Aorta (tissue), 5 donors: ENCODE results near the gene TSPAN4. TPM values are rescaled to one million over a fixed set of nuclear protein-coding genes. Genes with fewer than 3 reads are reported as not detected.
A peak's percentile ranks its signal among the peaks of the same experiment; 100 is the strongest.

Source experiments
- ATAC-seq: fragments of 200-7000 bp; cut with Tn5 transposase; one replicate; pipeline ENCODE4 v1.9.1; 2022; ENCODE audit warnings: moderate library complexity; ENCODE audit not compliant: low FRiP score
- DNase-seq, 2 donors: peaks; one replicate each; pipeline ENCODE4 v3.0.0-alpha.2; 2020
- H3K27ac ChIP-seq, 2 donors: one replicate each; pipeline ENCODE4 v1.5.1; 2013; ENCODE audit warnings: low read length in 2 of 2, mild to moderate bottlenecking in 2 of 2, moderate library complexity in 2 of 2, control low read depth in 1 of 2, inconsistent platforms in 1 of 2, low read depth in 1 of 2
- H3K27me3 ChIP-seq, 2 donors: one replicate each; pipeline ENCODE4 v1.6.1; 2013; ENCODE audit warnings: control low read depth in 1 of 2, low read length in 1 of 2, mild to moderate bottlenecking in 1 of 2, moderate library complexity in 1 of 2; ENCODE audit not compliant: insufficient read depth in 2 of 2, control insufficient read depth in 1 of 2
- H3K36me3 ChIP-seq, 2 donors: one replicate each; pipeline ENCODE4 v1.6.1; 2013; ENCODE audit warnings: control low read depth in 1 of 2, low read length in 1 of 2, mild to moderate bottlenecking in 1 of 2; ENCODE audit not compliant: insufficient read depth in 2 of 2, control insufficient read depth in 1 of 2
- H3K4me1 ChIP-seq, 2 donors: one replicate each; pipeline ENCODE4 v1.6.1; 2013; ENCODE audit warnings: low read length in 2 of 2, control low read depth in 1 of 2, mild to moderate bottlenecking in 1 of 2, moderate library complexity in 1 of 2; ENCODE audit not compliant: insufficient read depth in 2 of 2, control insufficient read depth in 1 of 2
- H3K4me3 ChIP-seq, 2 donors: one replicate each; pipeline ENCODE4 v1.5.1; 2013; ENCODE audit warnings: low read length in 2 of 2, control low read depth in 1 of 2, mild to moderate bottlenecking in 1 of 2
- H3K9me3 ChIP-seq: one replicate; pipeline ENCODE4 v1.6.1; 2013; ENCODE audit warnings: mild to moderate bottlenecking, low read length; ENCODE audit not compliant: control insufficient read depth
- WGBS, 2 donors: extraction: QIAGEN DNeasy Blood & Tissue Kit; methylation state at CpG; one replicate each; pipeline ENCODE4 v1.1.7; 2013; 5-methylcytosine and 5-hydroxymethylcytosine counted together
- intact Hi-C, 2 donors: fragments of 100-400 bp; cut with DNase I; formaldehyde crosslinking; loops; one replicate each; pipeline versions ENCODE4 v1.14.2 to v1.15.0; 2022
- polyA plus RNA-seq, 2 donors: library from polyadenylated mRNA; stranded (reverse); fragments of 200-250 nt; gene quantifications; one replicate each; pipeline ENCODE4 v1.2.3, GENCODE V29; 2013
- total RNA-seq, 2 donors: library from RNA; stranded (reverse); fragmentation: NEBNext Ultra II Directional; extraction: Animal tissue kit (Norgen Biotek cat#: 25700); gene quantifications; one replicate each; pipeline ENCODE4 v1.2.1, GENCODE V29; 2021
- donor health status: healthy with polysubstance abuse.
- donor health status: Bipolar disorder and iron deficiency.
- donor health status: DM: no; HTN: no; CAD: no.
- donor health status: DM: no; HTN: no; CAD: no.
- donor health status: DM: yes; HTN: yes; CAD: no.

The TSPAN4 gene
- total and polyA plus RNA-seq, 4 donors = 28.4 to 95.1 (median 61.0) TPM

DNA sequence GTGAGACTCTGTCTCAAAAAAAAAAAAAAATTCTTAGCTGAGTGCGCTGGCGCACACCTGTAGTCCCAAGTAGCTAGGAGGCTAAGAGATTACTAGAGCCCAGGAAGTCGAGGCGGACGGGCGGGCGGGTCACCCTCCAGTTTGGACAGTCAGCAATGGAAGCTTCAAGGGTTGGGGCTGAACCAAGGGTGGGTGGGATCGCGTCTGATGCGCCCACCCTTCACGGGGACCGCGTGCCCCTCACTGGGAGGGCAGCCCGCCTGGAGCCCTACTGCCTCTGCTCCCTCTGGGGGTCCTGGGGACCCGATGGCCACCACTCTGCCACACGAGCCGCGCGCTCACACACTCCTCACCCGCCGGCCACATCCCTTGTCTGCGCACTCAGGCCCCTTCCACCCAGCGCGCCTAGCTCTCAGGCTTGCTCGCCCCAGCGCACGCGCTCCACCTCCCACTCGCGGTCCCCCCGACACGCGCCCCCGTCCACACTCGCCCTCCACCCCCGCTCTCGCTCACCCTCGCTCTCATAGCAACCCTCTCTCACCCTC lies 67.5 kb downstream of the TSPAN4 start:
- DNase-seq = no peak

DNA sequence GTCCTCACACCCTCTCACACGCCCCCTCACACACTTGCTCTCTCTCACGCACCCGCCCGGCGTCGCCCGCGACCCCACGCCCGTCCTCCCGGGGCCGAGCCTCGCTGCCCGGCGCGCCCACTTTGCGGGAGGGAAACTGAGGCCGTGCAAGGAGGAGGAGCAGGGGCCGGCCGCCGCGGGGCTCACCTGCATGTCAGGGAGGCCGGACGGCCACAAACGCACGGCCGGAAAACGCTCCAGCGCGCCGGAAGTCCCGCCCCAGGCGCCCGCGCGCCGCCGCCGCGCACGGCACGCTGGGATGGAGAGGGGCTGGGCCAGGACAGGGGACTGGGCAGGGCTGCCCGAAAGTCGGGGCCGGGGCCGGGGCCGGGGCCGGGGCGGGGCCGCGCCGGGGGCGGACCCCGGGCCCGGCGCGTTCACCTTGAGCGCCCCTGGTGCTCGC lies 68.0 kb downstream of the TSPAN4 start, which contains the start of gene CHID1:
Gene CHID1 (minus strand): TSS at position 222 of the 442 bp plus-strand sequence. CDS start 5,994 bp downstream, outside the sequence.
- H3K4me3 ChIP-seq = peak within 1 kb of the TSS; percentile 77 to 82
- peak within 1 kb of the TSS in 1 of 2 donors; percentile 16 for H3K27ac ChIP-seq
- DNase-seq (peak; percentile 91 to 96), ATAC-seq (peak; percentile 91)
- no peaks in the 10 kb centered on the region for H3K36me3 ChIP-seq
- H3K27me3 ChIP-seq = no peaks in the 10 kb centered on the region
- no peaks in the 10 kb centered on the region for H3K9me3 ChIP-seq
- intact Hi-C loops = loop anchor here in 1 of 2 donors (5.0 kb wide), 1 partner anchor 63 kb away; no protein-coding TSS in a partner anchor
- H3K4me1 ChIP-seq = peaks cover 0 to 1% of the 10 kb centered on the region in 2 donors
- WGBS, 2 donors = 1% methylated on average over 21 to 59 of the region's 59 CpGs

More for the DNA sequence above, 67.5 kb downstream of the TSPAN4 start:
- H3K4me3 ChIP-seq = peak overlapping the region; percentile 49 to 82
- peaks cover 0 to 1% of the 10 kb centered on the region in 2 donors for H3K4me1 ChIP-seq
- H3K36me3 ChIP-seq = no peaks in the 10 kb centered on the region
- peak; percentile 1 for ATAC-seq
- whole genome bisulfite sequencing, 2 donors = 0 to 2% methylated on average over 38 of the region's 38 CpGs
- H3K9me3 ChIP-seq = no peaks in the 10 kb centered on the region
- no peak overlapping the region for H3K27ac ChIP-seq
- intact Hi-C loops = loop anchor here in 1 of 2 donors (5.0 kb wide), 1 partner anchor 63 kb away; no protein-coding TSS in a partner anchor
- H3K27me3 ChIP-seq = no peaks in the 10 kb centered on the region

DNA sequence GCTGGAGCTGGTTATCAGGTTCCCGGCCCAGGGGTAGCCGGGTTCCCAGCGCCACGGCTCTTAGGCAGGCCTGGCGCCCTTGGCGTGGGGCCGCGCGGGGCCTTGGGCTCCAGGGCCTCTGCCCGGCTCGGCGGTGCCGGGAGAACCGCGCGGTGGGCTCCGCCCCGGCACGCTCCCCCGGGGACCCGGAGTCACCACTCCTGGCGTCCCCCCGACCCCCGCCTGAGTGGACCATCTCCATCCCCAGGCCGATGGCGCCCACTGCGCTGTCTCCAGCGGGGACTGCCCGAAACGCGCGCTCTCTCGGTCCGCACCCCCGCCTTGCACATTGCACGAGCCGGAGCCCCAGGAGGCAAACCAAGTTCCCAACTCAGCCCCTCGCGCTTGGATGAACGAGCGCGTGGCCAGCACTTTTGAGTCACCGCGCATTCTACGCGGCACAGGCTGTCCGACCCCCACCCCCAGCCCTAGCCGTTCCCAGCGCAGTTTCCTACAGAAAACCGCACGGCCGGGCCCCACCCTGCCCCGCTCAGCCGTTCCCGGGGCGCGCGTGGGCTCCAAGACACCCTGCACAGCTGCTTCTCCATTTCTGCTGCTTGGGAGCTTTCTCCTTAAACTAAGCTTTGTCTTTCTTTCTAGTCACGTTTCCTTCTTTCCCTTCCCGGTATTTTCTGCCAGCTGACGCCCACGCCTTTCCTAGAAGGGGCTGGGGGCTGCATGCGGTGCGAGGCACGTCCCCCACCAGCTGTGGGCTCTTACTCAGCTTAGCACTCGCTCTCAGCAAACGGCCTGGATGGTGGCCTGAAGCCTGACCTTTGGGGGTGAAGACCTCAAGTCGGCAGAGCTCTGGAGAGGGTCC lies 68.6 kb downstream of the TSPAN4 start:
- Histone ChIP-seq H3K9me3 (no peaks in the 10 kb centered on the region), H3K4me1 (peaks cover 0 to 1% of the 10 kb centered on the region in 2 donors), H3K27me3 (no peaks in the 10 kb centered on the region), H3K4me3 (peak overlapping the region; percentile 77 to 82), H3K27ac (peak overlapping the region in 1 of 2 donors; percentile 16), H3K36me3 (no peaks in the 10 kb centered on the region)
- DNase-seq (peak; percentile 77 to 87), ATAC-seq (peak; percentile 24)
- WGBS, 2 donors = 2 to 3% methylated on average over 60 to 68 of the region's 68 CpGs
- intact Hi-C loops = loop anchor here in 1 of 2 donors (5.0 kb wide), 1 partner anchor 64 kb away; no protein-coding TSS in a partner anchor

DNA sequence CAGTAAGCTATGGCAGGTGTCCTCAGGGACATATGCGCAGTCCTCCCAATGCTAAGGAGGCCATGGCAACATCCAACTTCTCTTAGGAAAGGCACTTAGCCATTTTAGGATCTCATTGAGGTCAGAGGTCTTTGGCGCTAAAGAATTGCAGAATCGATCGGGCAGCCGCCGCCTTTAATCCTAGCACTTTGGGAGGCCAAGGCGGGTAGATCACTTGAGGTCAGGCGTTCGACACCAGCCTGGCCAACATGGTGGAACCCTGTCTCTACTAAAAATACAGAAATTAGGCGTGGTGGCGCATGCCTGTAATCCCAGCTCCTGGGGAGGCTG lies 69.2 kb downstream of the TSPAN4 start:
- H3K4me1 ChIP-seq = peaks cover 0 to 1% of the 10 kb centered on the region in 2 donors
- no peak overlapping the region for H3K4me3 ChIP-seq
- WGBS, 2 donors = 97% methylated on average over 11 of the region's 11 CpGs
- DNase-seq (no peak), ATAC-seq (no peak)
- H3K36me3 ChIP-seq = no peaks in the 10 kb centered on the region
- H3K27me3 ChIP-seq = no peaks in the 10 kb centered on the region
- H3K27ac ChIP-seq = no peak overlapping the region
- intact Hi-C loops = loop anchor here in 1 of 2 donors (5.0 kb wide), 1 partner anchor 65 kb away; no protein-coding TSS in a partner anchor
- H3K9me3 ChIP-seq = no peaks in the 10 kb centered on the region

DNA sequence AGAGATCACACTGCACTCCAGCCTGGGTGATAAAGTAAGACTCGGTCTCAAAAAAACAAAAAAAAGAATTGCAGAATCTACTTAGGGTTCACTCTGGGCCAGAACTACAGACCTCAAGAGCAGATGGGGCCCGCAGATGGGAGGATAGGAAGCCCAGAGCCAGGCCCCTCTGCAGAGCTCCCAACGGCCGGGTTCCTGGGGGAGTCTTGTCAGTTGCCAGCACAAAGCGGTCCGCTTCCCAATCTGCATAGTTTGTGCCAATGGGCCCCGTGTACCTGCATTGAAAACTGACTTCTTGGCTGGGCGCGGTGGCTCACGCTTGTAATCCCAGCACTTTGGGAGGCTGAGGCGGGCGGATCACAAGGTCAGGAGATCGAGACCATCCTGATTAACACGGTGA lies 69.6 kb downstream of the TSPAN4 start:
- no peak for DNase-seq
- intact Hi-C loops = loop anchor here in 1 of 2 donors (5.0 kb wide), 1 partner anchor 65 kb away; no protein-coding TSS in a partner anchor
- Histone ChIP-seq H3K36me3 (no peaks in the 10 kb centered on the region), H3K27me3 (no peaks in the 10 kb centered on the region), H3K9me3 (no peaks in the 10 kb centered on the region), H3K4me1 (peaks cover 0 to 1% of the 10 kb centered on the region in 2 donors), H3K4me3 (no peak overlapping the region), H3K27ac (no peak overlapping the region)
- no peak for ATAC-seq
- 93 to 96% methylated on average over 12 to 14 of the region's 14 CpGs for WGBS, 2 donors

DNA sequence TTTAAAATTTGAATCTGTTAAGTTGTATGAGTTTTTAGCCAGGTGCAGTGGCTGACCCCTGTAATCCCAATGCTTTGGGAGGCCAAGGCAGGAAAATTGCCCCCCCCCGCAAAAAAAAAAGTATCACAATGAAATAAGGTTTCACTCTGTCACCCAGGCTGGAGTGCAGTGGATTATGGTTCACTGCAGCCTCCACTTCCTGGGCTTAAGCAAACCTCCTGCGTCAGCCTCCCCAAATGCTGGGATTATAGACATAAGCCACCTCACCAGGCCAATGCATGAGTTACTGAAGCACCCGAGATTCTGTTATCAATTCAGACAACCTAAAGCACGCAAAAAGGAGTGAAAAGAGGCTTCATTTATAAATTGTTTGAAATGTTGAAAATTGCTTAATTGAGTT lies 70.4 kb downstream of the TSPAN4 start:
- no peaks in the 10 kb centered on the region for H3K36me3 ChIP-seq
- no peaks in the 10 kb centered on the region for H3K9me3 ChIP-seq
- H3K27ac ChIP-seq = no peak overlapping the region
- H3K27me3 ChIP-seq = no peaks in the 10 kb centered on the region
- no peak overlapping the region for H3K4me3 ChIP-seq
- WGBS, 2 donors = 92 to 93% methylated on average over 4 of the region's 4 CpGs
- peaks cover 0 to 1% of the 10 kb centered on the region in 2 donors for H3K4me1 ChIP-seq
- DNase-seq = no peak
- intact Hi-C loops = loop anchor here in 1 of 2 donors (5.0 kb wide), 1 partner anchor 66 kb away; no protein-coding TSS in a partner anchor
- ATAC-seq = no peak

DNA sequence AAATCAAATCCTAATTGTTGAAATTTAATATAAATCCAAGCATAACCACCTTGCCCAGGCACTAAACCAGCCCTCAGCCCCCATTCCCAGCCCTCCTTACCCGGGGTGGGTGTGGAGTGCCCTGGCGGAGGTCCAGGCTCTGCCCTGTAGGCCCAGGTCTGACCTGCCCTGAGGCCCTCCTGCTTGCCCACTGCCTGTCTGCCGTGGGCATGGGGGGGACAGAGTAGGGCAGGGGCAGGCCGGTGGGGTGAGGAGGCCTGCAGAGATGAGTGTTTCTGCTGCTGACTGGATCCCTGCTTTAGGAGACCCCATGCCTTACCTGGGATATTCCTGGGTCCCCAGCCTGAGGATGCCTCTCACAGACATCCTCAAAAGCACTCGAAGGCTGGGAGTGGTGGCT lies 71.6 kb downstream of the TSPAN4 start:
- Histone ChIP-seq H3K27me3 (no peaks in the 10 kb centered on the region), H3K4me3 (no peak overlapping the region), H3K27ac (no peak overlapping the region), H3K4me1 (peaks cover 0 to 1% of the 10 kb centered on the region in 2 donors), H3K36me3 (no peaks in the 10 kb centered on the region), H3K9me3 (no peaks in the 10 kb centered on the region)
- intact Hi-C loops = loop anchor here in 1 of 2 donors (5.0 kb wide), 1 partner anchor 67 kb away; no protein-coding TSS in a partner anchor
- 80 to 81% methylated on average over 5 of the region's 5 CpGs for WGBS, 2 donors
- DNase-seq (no peak), ATAC-seq (no peak)

DNA sequence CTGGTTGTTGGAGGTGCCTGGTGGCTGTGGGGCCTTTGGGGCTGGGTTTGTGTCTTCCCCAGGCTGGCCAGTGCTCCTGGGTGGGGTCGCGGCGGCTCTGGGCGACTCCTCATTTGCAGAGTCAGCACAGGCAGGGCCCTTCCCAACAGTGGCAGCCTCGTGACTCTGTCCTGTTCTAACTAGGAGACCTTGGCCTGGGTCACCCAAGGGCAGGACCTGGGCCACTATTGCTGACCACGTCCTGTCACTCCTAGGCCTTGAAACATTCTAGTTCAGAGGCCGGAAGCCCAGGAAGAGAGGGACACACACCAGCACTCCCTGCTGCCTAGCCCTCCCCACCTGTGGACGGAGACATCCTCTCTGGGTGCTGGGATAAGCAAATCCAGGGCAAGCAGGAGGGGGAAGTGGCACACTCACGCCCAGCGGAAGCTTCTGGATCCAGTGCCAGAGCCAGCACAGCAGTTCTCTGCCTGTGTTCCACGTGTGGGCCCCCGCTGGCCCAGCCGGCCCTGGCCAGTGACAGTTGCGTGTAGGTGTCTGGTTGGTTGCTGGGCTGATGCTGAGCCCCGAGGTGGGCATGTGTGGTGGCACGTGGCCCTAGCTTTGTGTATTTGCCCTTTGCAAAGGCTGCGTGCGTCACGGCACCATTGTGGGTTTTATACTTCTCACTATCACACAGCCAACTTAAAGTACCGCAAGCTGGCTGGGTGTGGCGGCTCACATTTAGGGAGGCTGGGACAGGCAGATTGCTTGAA lies 72.3 kb downstream of the TSPAN4 start:
- Histone ChIP-seq H3K27ac (no peak overlapping the region), H3K27me3 (no peaks in the 10 kb centered on the region), H3K4me3 (no peak overlapping the region), H3K9me3 (no peaks in the 10 kb centered on the region), H3K4me1 (peaks cover 0 to 1% of the 10 kb centered on the region in 2 donors), H3K36me3 (no peaks in the 10 kb centered on the region)
- DNase-seq (peak; percentile 80 to 94), ATAC-seq (peak; percentile 36)
- intact Hi-C loops = loop anchor here in 1 of 2 donors (5.0 kb wide), 1 partner anchor 68 kb away; no protein-coding TSS in a partner anchor
- WGBS, 2 donors = 81 to 83% methylated on average over 21 of the region's 21 CpGs
